Transverse colon (tissue), 4 donors: Measurements from ENCODE around the gene STRBP.

Experiments used
- POLR2AphosphoS5 ChIP-seq, 3 donors: sonication (generic); formaldehyde crosslinking; IDR thresholded peaks; one replicate each; pipeline ENCODE4 v1.6.1; 2016; ENCODE audit warnings: antibody characterized with exemption in 3 of 3
- TF ChIP-seq, protein P1 (sequence below), 5 experiments: fragments of 200-600 bp in 3 of 5; fragments of 450-650 bp in 2 of 5; sonication (generic) in 3 of 5; IDR thresholded peaks; 1 replicate in 2 of 5; 2 replicates in 3 of 5; pipeline ENCODE4 v1.5.1; 2016 to 2017; ENCODE audit warnings: antibody characterized with exemption in 5 of 5, inconsistent platforms in 3 of 5, mild to moderate bottlenecking in 2 of 5, moderate library complexity in 1 of 5

DNA sequence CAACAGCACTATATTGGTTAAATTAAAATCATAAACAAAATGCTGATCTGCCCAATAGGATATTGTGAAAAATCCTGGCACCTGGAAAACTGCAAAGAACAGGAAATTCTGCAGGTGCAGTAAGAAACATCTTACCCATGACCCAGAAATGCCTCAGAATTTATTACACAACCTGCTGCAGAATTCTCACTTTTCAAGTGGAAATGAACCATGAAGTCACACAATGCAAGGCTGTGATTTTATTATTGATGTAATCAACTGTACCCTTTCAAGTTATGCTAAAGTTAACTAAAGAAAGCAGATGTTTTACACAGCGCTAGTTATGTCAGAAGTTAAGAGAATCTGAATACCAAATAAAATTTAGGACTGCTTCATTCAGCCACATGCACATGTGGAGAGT lies 6.0 kb downstream of the STRBP start:
- TF ChIP-seq, protein P1, sequence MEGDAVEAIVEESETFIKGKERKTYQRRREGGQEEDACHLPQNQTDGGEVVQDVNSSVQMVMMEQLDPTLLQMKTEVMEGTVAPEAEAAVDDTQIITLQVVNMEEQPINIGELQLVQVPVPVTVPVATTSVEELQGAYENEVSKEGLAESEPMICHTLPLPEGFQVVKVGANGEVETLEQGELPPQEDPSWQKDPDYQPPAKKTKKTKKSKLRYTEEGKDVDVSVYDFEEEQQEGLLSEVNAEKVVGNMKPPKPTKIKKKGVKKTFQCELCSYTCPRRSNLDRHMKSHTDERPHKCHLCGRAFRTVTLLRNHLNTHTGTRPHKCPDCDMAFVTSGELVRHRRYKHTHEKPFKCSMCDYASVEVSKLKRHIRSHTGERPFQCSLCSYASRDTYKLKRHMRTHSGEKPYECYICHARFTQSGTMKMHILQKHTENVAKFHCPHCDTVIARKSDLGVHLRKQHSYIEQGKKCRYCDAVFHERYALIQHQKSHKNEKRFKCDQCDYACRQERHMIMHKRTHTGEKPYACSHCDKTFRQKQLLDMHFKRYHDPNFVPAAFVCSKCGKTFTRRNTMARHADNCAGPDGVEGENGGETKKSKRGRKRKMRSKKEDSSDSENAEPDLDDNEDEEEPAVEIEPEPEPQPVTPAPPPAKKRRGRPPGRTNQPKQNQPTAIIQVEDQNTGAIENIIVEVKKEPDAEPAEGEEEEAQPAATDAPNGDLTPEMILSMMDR (IDR thresholded peaks at IDR 0.05): no peak
- TF ChIP-seq POLR2AphosphoS5 (IDR thresholded peaks at IDR 0.05): no peak
